GM12892 (cell line): ENCODE results near the gene POLD3.

ENCODE experiments used
- POLR2A ChIP-seq: IDR thresholded peaks from 2 replicates; pipeline ENCODE4 v1.6.1; 2011; ENCODE audit warnings: low read depth, low read length, control low read depth
- POLR2AphosphoS5 ChIP-seq: IDR thresholded peaks from 2 replicates; pipeline ENCODE4 v1.6.1; 2011; ENCODE audit warnings: low read depth, low read length, control low read depth
- TAF1 ChIP-seq: IDR thresholded peaks from 2 replicates; pipeline ENCODE4 v1.6.1; 2011; ENCODE audit warnings: low read depth, mild to moderate bottlenecking, control low read depth, low read length, borderline replicate concordance

DNA sequence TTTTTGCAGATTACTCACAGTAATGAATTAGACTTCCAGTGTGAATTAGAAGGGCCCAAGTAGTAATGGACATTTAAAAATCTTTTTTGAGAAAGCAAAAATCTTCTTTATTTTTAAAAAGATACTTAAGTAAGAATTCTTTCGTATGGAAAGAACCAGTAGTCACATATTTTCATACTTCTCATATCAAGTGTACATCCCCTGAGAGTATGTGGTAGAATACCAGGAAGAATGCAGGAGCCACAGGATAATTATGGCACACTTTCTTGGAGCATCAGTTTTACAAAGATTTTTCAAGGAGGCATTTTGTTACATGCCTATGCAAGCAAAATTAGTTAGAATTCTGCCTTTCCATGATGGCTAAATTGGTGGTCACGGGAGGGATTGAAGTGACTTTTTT, 28.1 kb downstream of the POLD3 start:
- no peak for TF ChIP-seq POLR2A
- TF ChIP-seq TAF1: no peak
- no peak for TF ChIP-seq POLR2AphosphoS5
